SK-N-SH (cell line): ENCODE measurements around the gene METTL25B. TPM values are rescaled to one million over a fixed set of nuclear protein-coding genes. Genes with fewer than 3 reads are reported as not detected.

Experiments
- CTCF ChIA-PET: fragments of 300-600, 350-600 bp; formaldehyde crosslinking; extraction: SDS; loops from one replicate; lab custom pipeline; 2021; lab: Yijun Ruan, JAX
- POLR2A ChIA-PET: fragments of 350-600 bp; sonication (Branson Sonifier 250); formaldehyde crosslinking; extraction: SDS; loops from one replicate; lab custom pipeline; 2020; ENCODE audit warnings: antibody characterized with exemption, inconsistent platforms; lab: Yijun Ruan, JAX
- DNase-seq: peaks from one replicate; pipeline ENCODE4 v3.0.0; 2012
- H2AFZ ChIP-seq: fragments of 200-600 bp; sonication (generic); 2 replicates; pipeline ENCODE4 v1.8.1; 2016; ENCODE audit warnings: antibody characterized with exemption, mild to moderate bottlenecking, low read depth
- H3F3A ChIP-seq: fragments of 200-600 bp; sonication (generic); replicated peaks from 2 replicates; pipeline ENCODE3; 2016; ENCODE audit warnings: antibody characterized with exemption, mild to moderate bottlenecking; ENCODE audit not compliant: insufficient read depth
- H3K27ac ChIP-seq, 2 experiments: fragments of 200-500 bp in 1 of 2; fragments of 200-600 bp in 1 of 2; sonication (Bioruptor generic) in 1 of 2; sonication (generic), shearing (Covaris generic) in 1 of 2; 2 replicates each; pipeline versions ENCODE4 v1.5.1 to v1.6.1; 2014 to 2016; ENCODE audit warnings: low read depth in 2 of 2, inconsistent platforms in 1 of 2, low read length in 1 of 2, mild to moderate bottlenecking in 1 of 2, mixed read lengths in 1 of 2
- H3K27me3 ChIP-seq: fragments of 200-600 bp; sonication (generic), shearing (Covaris generic); 2 replicates; pipeline ENCODE4 v1.6.1; 2016; ENCODE audit warnings: mixed run types; ENCODE audit not compliant: insufficient read depth
- H3K36me3 ChIP-seq, 2 experiments: fragments of 200-500 bp in 1 of 2; fragments of 200-600 bp in 1 of 2; sonication (Bioruptor generic) in 1 of 2; sonication (generic) in 1 of 2; replicated peaks in 1 of 2; 2 replicates each; pipeline versions ENCODE3 to v1.5.1; 2014 to 2016; ENCODE audit warnings: low read length in 1 of 2, mild to moderate bottlenecking in 1 of 2; ENCODE audit not compliant: insufficient read depth in 2 of 2, control insufficient read depth in 1 of 2
- H3K4me1 ChIP-seq, 2 experiments: fragments of 200-500 bp in 1 of 2; fragments of 200-600 bp in 1 of 2; sonication (Bioruptor generic) in 1 of 2; sonication (generic), shearing (Covaris generic) in 1 of 2; 2 replicates each; pipeline versions ENCODE4 v1.5.1 to v1.6.1; 2014 to 2016; ENCODE audit warnings: low read depth in 1 of 2, low read length in 1 of 2, mixed run types in 1 of 2; ENCODE audit not compliant: insufficient read depth in 2 of 2, control insufficient read depth in 1 of 2
- H3K4me2 ChIP-seq: fragments of 200-600 bp; sonication (generic), shearing (Covaris generic); 2 replicates; pipeline ENCODE4 v1.6.1; 2017; ENCODE audit warnings: mixed run types
- H3K4me3 ChIP-seq, 2 experiments: fragments of 200-500 bp in 1 of 2; fragments of 200-600 bp in 1 of 2; sonication (Bioruptor generic) in 1 of 2; sonication (generic), shearing (Covaris generic) in 1 of 2; 2 replicates each; pipeline versions ENCODE4 v1.5.1 to v1.8.1; 2014 to 2016; ENCODE audit warnings: low read depth in 2 of 2, inconsistent platforms in 1 of 2, low read length in 1 of 2, mild to moderate bottlenecking in 1 of 2, mixed read lengths in 1 of 2, moderate library complexity in 1 of 2
- H3K79me2 ChIP-seq: fragments of 200-600 bp; sonication (generic); 2 replicates; pipeline ENCODE4 v1.8.1; 2017; ENCODE audit warnings: mild to moderate bottlenecking; ENCODE audit not compliant: insufficient read depth
- H3K9ac ChIP-seq: fragments of 200-600 bp; sonication (generic); 2 replicates; pipeline ENCODE4 v1.6.1; 2017; ENCODE audit warnings: mixed run types
- H3K9me2 ChIP-seq: fragments of 200-600 bp; sonication (generic); 2 replicates; pipeline ENCODE4 v1.6.1; 2017; ENCODE audit warnings: mixed run types
- H3K9me3 ChIP-seq: fragments of 200-600 bp; sonication (generic); 2 replicates; pipeline ENCODE4 v1.6.1; 2017; ENCODE audit warnings: mixed run types, mild to moderate bottlenecking, moderate library complexity
- H4K20me1 ChIP-seq: fragments of 200-600 bp; sonication (generic); 2 replicates; pipeline ENCODE4 v1.6.1; 2017; ENCODE audit warnings: mild to moderate bottlenecking, mixed run types; ENCODE audit not compliant: insufficient read depth
- EP300 ChIP-seq, 2 experiments: IDR thresholded peaks; 2 replicates each; pipeline versions ENCODE4 v1.4.0 to v1.6.1; 2012; ENCODE audit warnings: borderline replicate concordance in 1 of 2, low read depth in 1 of 2, low read length in 1 of 2
- GATA2 ChIP-seq: sonication (generic); formaldehyde crosslinking; IDR thresholded peaks from 2 replicates; pipeline ENCODE4 v1.5.0; 2020; ENCODE audit warnings: mild to moderate bottlenecking, missing genetic modification reagents
- RCOR1 ChIP-seq: fragments of 150-350 bp; IDR thresholded peaks from 2 replicates; pipeline ENCODE4 v1.6.1; 2017; ENCODE audit warnings: antibody characterized with exemption, low read length
- TCF12 ChIP-seq: IDR thresholded peaks from 2 replicates; pipeline ENCODE4 v1.4.0; 2012
- TEAD4 ChIP-seq: IDR thresholded peaks from 2 replicates; pipeline ENCODE4 v1.4.0; 2012; ENCODE audit warnings: mild to moderate bottlenecking, borderline replicate concordance; ENCODE audit not compliant: insufficient read depth
- WGBS: methylation state at CpG from one replicate; pipeline ENCODE4 v1.1.6; 2017; ENCODE audit warnings: low lambda C conversion rate; 5-methylcytosine and 5-hydroxymethylcytosine counted together
- polyA plus RNA-seq, 3 experiments: library from polyadenylated mRNA; depleted of rRNA; stranded (reverse); fragments of >200 nt; gene quantifications; 2 replicates each; pipeline ENCODE4 v1.2.3, GENCODE V29; 2012
- TF ChIP-seq, protein P1 (sequence below): IDR thresholded peaks from 2 replicates; pipeline ENCODE4; 2012
- TF ChIP-seq, protein P2 (sequence below): IDR thresholded peaks from 2 replicates; pipeline ENCODE4 v1.4.0; 2012; ENCODE audit warnings: low read depth, borderline replicate concordance
- TF ChIP-seq, protein P3 (sequence below): IDR thresholded peaks from 2 replicates; pipeline ENCODE4 v1.4.0; 2012; ENCODE audit warnings: low read depth, borderline replicate concordance
- TF ChIP-seq, protein P4 (sequence below): IDR thresholded peaks from 2 replicates; pipeline ENCODE4 v1.6.1; 2012; ENCODE audit warnings: mild to moderate bottlenecking, low read depth, low read length, moderate library complexity

The METTL25B gene
- polyA plus RNA-seq, 1 of the 3 experiments (the other 2 are of a cell fraction), result 20.1 TPM

DNA sequence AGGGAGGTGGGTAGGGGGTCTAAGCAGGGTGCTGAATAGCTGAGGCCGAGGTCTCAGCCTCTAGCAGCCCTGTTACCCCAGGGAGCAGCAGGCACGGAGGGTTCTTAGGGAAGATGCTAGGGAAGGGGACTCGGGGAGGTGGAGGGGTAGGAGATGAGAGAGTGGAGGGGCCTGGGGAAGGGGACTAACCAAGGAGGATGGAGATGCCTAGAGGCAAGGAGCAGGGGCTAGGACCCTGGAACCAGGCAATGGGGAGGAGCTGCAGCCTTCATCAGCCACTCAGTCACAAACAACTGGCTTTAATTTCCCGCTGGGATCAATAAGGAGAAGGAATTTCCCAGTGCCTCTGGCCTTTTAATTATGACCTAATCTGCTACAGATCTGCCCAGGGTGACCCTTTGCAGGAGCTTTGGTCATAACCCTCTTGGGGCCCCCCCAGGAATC lies 20.0 kb upstream of the METTL25B start:
- no peaks in the 10 kb centered on the region for H3K36me3 ChIP-seq
- H4K20me1 ChIP-seq, result no peaks in the 10 kb centered on the region
- 49% methylated on average over 4 of the region's 4 CpGs for WGBS
- DNase-seq, result no peak
- no peaks in the 10 kb centered on the region for H3K79me2 ChIP-seq
- TF ChIP-seq TCF12 (peak; percentile 27; the same call in 1 of the 2 replicates), EP300 (IDR thresholded peaks at IDR 0.05; ENCODE audit: borderline replicate concordance in 1 of 2, low read depth in 1 of 2, low read length in 1 of 2) (peak in 1 of 2 experiments; percentile 66; a peak in 1 of 4 replicates), TEAD4 (no peak), RCOR1 (peak; percentile 65; the same call in 1 of the 2 replicates), GATA2 (no peak)
- TF ChIP-seq, protein P1, sequence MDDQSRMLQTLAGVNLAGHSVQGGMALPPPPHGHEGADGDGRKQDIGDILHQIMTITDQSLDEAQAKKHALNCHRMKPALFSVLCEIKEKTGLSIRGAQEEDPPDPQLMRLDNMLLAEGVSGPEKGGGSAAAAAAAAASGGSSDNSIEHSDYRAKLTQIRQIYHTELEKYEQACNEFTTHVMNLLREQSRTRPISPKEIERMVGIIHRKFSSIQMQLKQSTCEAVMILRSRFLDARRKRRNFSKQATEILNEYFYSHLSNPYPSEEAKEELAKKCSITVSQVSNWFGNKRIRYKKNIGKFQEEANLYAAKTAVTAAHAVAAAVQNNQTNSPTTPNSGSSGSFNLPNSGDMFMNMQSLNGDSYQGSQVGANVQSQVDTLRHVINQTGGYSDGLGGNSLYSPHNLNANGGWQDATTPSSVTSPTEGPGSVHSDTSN, result 0 out of 2 replicates have a peak, but pooled peaks have one; percentile 7
- TF ChIP-seq, all 33 proteins: peak for 4
- Histone ChIP-seq H3K9me2 (no peaks in the 10 kb centered on the region), H3F3A (peaks cover 45% of the 10 kb centered on the region), H3K4me1 (peaks cover 76 to 95% of the 10 kb centered on the region in 2 experiments), H3K4me2 (peak overlapping the region; percentile 61; the same call in 1 of the 2 replicates), H3K9ac (no peak overlapping the region), H3K27ac (peak overlapping the region; percentile 8 to 98; a peak in 3 of 4 replicates), H3K9me3 (no peaks in the 10 kb centered on the region), H3K27me3 (no peaks in the 10 kb centered on the region), H2AFZ (no peak overlapping the region), H3K4me3 (no peak overlapping the region)
- ChIA-PET CTCF (interaction anchor here (0.7 to 45.5 kb wide), 10 partner anchors 7 to 202 kb away, joined by 3 to 2702 read pairs (median 5); partner anchors contain the start of genes CRABP2, ISG20L2, METTL25B and NES), POLR2A (interaction anchor here (1.4 kb wide), 1 partner anchor 20 kb away, joined by 8 read pairs; the partner anchor contains the start of genes ISG20L2 and METTL25B)

DNA sequence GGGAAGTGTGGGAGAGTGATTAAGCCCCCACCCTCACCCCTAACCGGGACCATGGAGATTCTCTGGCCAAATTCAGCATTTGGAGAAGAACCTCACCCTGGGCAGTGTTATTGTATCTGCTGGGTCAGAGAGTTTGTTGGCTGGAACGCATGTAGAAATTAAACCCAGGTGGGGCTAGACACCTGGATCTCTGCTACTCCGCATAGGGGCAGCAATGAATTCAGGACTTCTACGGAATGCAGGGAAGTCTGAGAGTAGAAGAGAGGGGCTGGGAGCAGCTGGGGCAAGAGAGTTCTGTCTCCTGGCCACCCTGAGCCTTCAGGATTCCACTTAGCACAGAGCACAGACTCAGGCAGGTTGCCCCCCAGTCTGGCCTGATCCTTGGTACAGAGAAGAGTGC lies 19.2 kb upstream of the METTL25B start:
- no peaks in the 10 kb centered on the region for H3K27me3 ChIP-seq

More for the DNA sequence above, 19.2 kb upstream of the METTL25B start:
- no peaks in the 10 kb centered on the region for H4K20me1 ChIP-seq
- CTCF ChIA-PET, result interaction anchor here (1.1 to 45.5 kb wide), 8 partner anchors 7 to 202 kb away, joined by 3 to 2702 read pairs (median 6); partner anchors contain the start of genes CRABP2, ISG20L2, METTL25B and NES
- H2AFZ ChIP-seq, result no peak overlapping the region
- H3K9me3 ChIP-seq, result no peaks in the 10 kb centered on the region
- WGBS, result 66% methylated on average over 4 of the region's 4 CpGs
- H3K9ac ChIP-seq, result no peak overlapping the region
- TF ChIP-seq, protein P2, sequence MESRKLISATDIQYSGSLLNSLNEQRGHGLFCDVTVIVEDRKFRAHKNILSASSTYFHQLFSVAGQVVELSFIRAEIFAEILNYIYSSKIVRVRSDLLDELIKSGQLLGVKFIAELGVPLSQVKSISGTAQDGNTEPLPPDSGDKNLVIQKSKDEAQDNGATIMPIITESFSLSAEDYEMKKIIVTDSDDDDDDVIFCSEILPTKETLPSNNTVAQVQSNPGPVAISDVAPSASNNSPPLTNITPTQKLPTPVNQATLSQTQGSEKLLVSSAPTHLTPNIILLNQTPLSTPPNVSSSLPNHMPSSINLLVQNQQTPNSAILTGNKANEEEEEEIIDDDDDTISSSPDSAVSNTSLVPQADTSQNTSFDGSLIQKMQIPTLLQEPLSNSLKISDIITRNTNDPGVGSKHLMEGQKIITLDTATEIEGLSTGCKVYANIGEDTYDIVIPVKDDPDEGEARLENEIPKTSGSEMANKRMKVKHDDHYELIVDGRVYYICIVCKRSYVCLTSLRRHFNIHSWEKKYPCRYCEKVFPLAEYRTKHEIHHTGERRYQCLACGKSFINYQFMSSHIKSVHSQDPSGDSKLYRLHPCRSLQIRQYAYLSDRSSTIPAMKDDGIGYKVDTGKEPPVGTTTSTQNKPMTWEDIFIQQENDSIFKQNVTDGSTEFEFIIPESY, result no peak
- TF ChIP-seq, protein P3, sequence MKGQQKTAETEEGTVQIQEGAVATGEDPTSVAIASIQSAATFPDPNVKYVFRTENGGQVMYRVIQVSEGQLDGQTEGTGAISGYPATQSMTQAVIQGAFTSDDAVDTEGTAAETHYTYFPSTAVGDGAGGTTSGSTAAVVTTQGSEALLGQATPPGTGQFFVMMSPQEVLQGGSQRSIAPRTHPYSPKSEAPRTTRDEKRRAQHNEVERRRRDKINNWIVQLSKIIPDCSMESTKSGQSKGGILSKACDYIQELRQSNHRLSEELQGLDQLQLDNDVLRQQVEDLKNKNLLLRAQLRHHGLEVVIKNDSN, result no peak
- TF ChIP-seq, protein P4, sequence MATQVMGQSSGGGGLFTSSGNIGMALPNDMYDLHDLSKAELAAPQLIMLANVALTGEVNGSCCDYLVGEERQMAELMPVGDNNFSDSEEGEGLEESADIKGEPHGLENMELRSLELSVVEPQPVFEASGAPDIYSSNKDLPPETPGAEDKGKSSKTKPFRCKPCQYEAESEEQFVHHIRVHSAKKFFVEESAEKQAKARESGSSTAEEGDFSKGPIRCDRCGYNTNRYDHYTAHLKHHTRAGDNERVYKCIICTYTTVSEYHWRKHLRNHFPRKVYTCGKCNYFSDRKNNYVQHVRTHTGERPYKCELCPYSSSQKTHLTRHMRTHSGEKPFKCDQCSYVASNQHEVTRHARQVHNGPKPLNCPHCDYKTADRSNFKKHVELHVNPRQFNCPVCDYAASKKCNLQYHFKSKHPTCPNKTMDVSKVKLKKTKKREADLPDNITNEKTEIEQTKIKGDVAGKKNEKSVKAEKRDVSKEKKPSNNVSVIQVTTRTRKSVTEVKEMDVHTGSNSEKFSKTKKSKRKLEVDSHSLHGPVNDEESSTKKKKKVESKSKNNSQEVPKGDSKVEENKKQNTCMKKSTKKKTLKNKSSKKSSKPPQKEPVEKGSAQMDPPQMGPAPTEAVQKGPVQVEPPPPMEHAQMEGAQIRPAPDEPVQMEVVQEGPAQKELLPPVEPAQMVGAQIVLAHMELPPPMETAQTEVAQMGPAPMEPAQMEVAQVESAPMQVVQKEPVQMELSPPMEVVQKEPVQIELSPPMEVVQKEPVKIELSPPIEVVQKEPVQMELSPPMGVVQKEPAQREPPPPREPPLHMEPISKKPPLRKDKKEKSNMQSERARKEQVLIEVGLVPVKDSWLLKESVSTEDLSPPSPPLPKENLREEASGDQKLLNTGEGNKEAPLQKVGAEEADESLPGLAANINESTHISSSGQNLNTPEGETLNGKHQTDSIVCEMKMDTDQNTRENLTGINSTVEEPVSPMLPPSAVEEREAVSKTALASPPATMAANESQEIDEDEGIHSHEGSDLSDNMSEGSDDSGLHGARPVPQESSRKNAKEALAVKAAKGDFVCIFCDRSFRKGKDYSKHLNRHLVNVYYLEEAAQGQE, result 0 out of 2 replicates have a peak, but pooled peaks have one; percentile 52
- TF ChIP-seq, all 33 proteins: peak for 1
- Histone ChIP-seq H3K36me3 (no peaks in the 10 kb centered on the region), H3K4me3 (no peak overlapping the region), H3K27ac (peak overlapping the region; percentile 8 to 98; a peak in 3 of 4 replicates), H3K4me2 (peak overlapping the region; percentile 63; the same call in 1 of the 2 replicates), H3K9me2 (no peaks in the 10 kb centered on the region), H3K4me1 (peaks cover 69 to 87% of the 10 kb centered on the region in 2 experiments), H3K79me2 (no peaks in the 10 kb centered on the region), H3F3A (peaks cover 48% of the 10 kb centered on the region)
- POLR2A ChIA-PET, result interaction anchor here (1.2 to 1.4 kb wide), 2 partner anchors 19 to 34 kb away, joined by 3 to 8 read pairs; partner anchors contain the start of genes ISG20L2 and METTL25B
- DNase-seq, result no peak
